PC-3 (cell line): Measurements from ENCODE around the gene KMT5C. TPM values are rescaled to one million over a fixed set of nuclear protein-coding genes. Genes with fewer than 3 reads are reported as not detected.

Source experiments
- ATAC-seq: fragments of 200-7000 bp; cut with Tn5 transposase; 2 replicates; pipeline ENCODE4 v1.9.1; 2020; ENCODE audit warnings: mild to moderate bottlenecking, moderate library complexity
- BruUV-seq: library from RNA; stranded (reverse); fragments of 400-500 nt; replicated peaks from 2 replicates; lab custom pipeline; 2021; lab: Mats Ljungman, UMichigan
- CTCF ChIA-PET: fragments of 300-600 bp; sonication (Branson Sonifier 250); formaldehyde crosslinking; loops from one replicate; lab custom pipeline; 2022; ENCODE audit warnings: antibody characterized with exemption; lab: Charles Lee
- POLR2A ChIA-PET: fragments of 300-600 bp; sonication (Branson Sonifier 250); formaldehyde crosslinking; loops from one replicate; lab custom pipeline; 2022; ENCODE audit warnings: antibody characterized with exemption; ENCODE audit not compliant: unreplicated experiment; lab: Charles Lee
- DNase-seq: peaks from one replicate; pipeline ENCODE4 v3.0.0-alpha.2; 2015
- H2AFZ ChIP-seq: fragments of 300-600 bp; sonication (generic); 2 replicates; pipeline ENCODE4 v1.6.0; 2016; ENCODE audit warnings: antibody characterized with exemption, low read length
- H3F3A ChIP-seq: fragments of 300-600 bp; sonication (generic); one replicate; pipeline ENCODE4 v1.6.0; 2017; ENCODE audit warnings: antibody characterized with exemption, low read length, control low read depth, mild to moderate bottlenecking; ENCODE audit not compliant: unreplicated experiment
- H3K27ac ChIP-seq: fragments of 300-600 bp; sonication (generic); 2 replicates; pipeline ENCODE4 v1.5.1; 2016; ENCODE audit warnings: mild to moderate bottlenecking, low read length
- H3K27me3 ChIP-seq: fragments of 300-600 bp; sonication (generic); 2 replicates; pipeline ENCODE4 v1.6.1; 2016; ENCODE audit warnings: low read length, mixed read lengths
- H3K36me3 ChIP-seq: fragments of 300-600 bp; sonication (generic); 2 replicates; pipeline ENCODE4 v1.6.1; 2016; ENCODE audit warnings: low read depth, mixed run types, low read length, mixed read lengths
- H3K4me1 ChIP-seq: fragments of 300-600 bp; sonication (generic); 2 replicates; pipeline ENCODE4 v1.5.1; 2016; ENCODE audit warnings: low read length; ENCODE audit not compliant: insufficient read depth
- H3K4me2 ChIP-seq: fragments of 300-600 bp; sonication (generic); 2 replicates; pipeline ENCODE4 v1.6.0; 2016; ENCODE audit warnings: low read length
- H3K4me3 ChIP-seq: fragments of 300-600 bp; sonication (generic); 2 replicates; pipeline ENCODE4 v1.5.1; 2016; ENCODE audit warnings: mild to moderate bottlenecking, low read length, mixed read lengths
- H3K79me2 ChIP-seq: fragments of 300-600 bp; sonication (generic); 2 replicates; pipeline ENCODE4 v1.6.1; 2017; ENCODE audit warnings: low read length, mixed read lengths
- H3K9ac ChIP-seq: fragments of 300-600 bp; sonication (generic); 2 replicates; pipeline ENCODE4 v1.6.0; 2016; ENCODE audit warnings: mild to moderate bottlenecking, low read length
- H3K9me2 ChIP-seq: fragments of 300-600 bp; sonication (generic); replicated peaks from 2 replicates; pipeline ENCODE4 v1.6.1; 2016; ENCODE audit warnings: mixed run types, low read length, mixed read lengths
- H3K9me3 ChIP-seq: fragments of 300-600 bp; sonication (generic); 2 replicates; pipeline ENCODE4 v1.6.1; 2016; ENCODE audit warnings: low read length, mixed read lengths
- H4K20me1 ChIP-seq: fragments of 300-600 bp; sonication (generic); 2 replicates; pipeline ENCODE4 v1.6.1; 2016; ENCODE audit warnings: low read length, mixed read lengths
- CTCF ChIP-seq: fragments of 300-600 bp; sonication (generic); conservative IDR thresholded peaks from 2 replicates; pipeline ENCODE4 v1.5.1; 2017; ENCODE audit warnings: antibody characterized with exemption, low read depth, mild to moderate bottlenecking, low read length
- EZH2 ChIP-seq: fragments of 300-600 bp; sonication (generic); IDR thresholded peaks from one replicate; pipeline ENCODE4 v1.6.1; 2017; ENCODE audit warnings: antibody characterized with exemption, mild to moderate bottlenecking, low read length; ENCODE audit not compliant: unreplicated experiment
- EZH2phosphoT487 ChIP-seq: fragments of 300-600 bp; sonication (generic); IDR thresholded peaks from 2 replicates; pipeline ENCODE4 v1.6.1; 2018; ENCODE audit warnings: mild to moderate bottlenecking, antibody characterized with exemption, low read length, borderline replicate concordance
- intact Hi-C: fragments of 100-400 bp; cut with micrococcal nuclease; formaldehyde crosslinking; loops from 2 replicates; pipeline ENCODE4 v1.9.0; 2023
- total RNA-seq: library from RNA; depleted of rRNA; stranded (reverse); fragments of >200 nt; gene quantifications from 2 replicates; pipeline ENCODE4 v1.2.3, GENCODE V29; 2014

The KMT5C gene
- total RNA-seq, 1 experiment from 2014 or later: 21.9 TPM

- Histone ChIP-seq H3K9ac (peak overlapping the region; percentile 88), H4K20me1 (no peaks in the 10 kb centered on the region), H3K79me2 (peaks cover 11% of the 10 kb centered on the region), H3K27me3 (no peaks in the 10 kb centered on the region), H3K36me3 (no peaks in the 10 kb centered on the region), H3K9me2 (no peaks in the 10 kb centered on the region), H3K9me3 (no peaks in the 10 kb centered on the region), H3K27ac (peak overlapping the region; percentile 38), H3F3A (no peaks in the 10 kb centered on the region), H3K4me1 (peaks cover 19% of the 10 kb centered on the region), H3K4me2 (peak overlapping the region; percentile 97), H3K4me3 (peak overlapping the region; percentile 80), H2AFZ (no peak overlapping the region; the same call in 1 of the 2 replicates)
- POLR2A ChIA-PET: interaction anchor here (0.5 to 1.8 kb wide), 10 partner anchors 10 to 1073 kb away, joined by 3 to 8 read pairs (median 4); partner anchors contain the start of genes PPP6R1, TMEM238 and UBE2S
- ATAC-seq (no peak), DNase-seq (no peak)
- no TSS peak for BruUV-seq
- TF ChIP-seq EZH2: no peak
- no peak for TF ChIP-seq EZH2phosphoT487
- intact Hi-C loops: loop anchor here (1.0 to 5.0 kb wide), 4 partner anchors 15 to 128 kb away; partner anchors contain the start of genes COX6B2, RPL28 and TMEM238
- CTCF ChIA-PET: interaction anchor here (0.6 to 1.2 kb wide), 6 partner anchors 8 to 44 kb away, joined by 3 to 9 read pairs (median 5); partner anchors contain the start of gene TMEM238
These were observed 460 bp downstream of the KMT5C start for GRCh38 chr19:55339889-55340783.

GRCh38 chr19:55340784-55341147 lies 1.1 kb downstream of the KMT5C start:
- no TSS peak for BruUV-seq

More at GRCh38 chr19:55340784-55341147, 1.1 kb downstream of the KMT5C start:
- ChIA-PET CTCF (no interaction called here), POLR2A (no interaction called here)
- Histone ChIP-seq H3K36me3 (no peaks in the 10 kb centered on the region), H3K9me3 (no peaks in the 10 kb centered on the region), H3F3A (no peaks in the 10 kb centered on the region), H3K9ac (peak overlapping the region; percentile 88), H4K20me1 (no peaks in the 10 kb centered on the region), H3K27ac (peak overlapping the region; percentile 38), H3K27me3 (no peaks in the 10 kb centered on the region), H3K4me3 (peak overlapping the region; percentile 80), H3K9me2 (no peaks in the 10 kb centered on the region), H3K4me1 (peaks cover 26% of the 10 kb centered on the region), H3K79me2 (peaks cover 11% of the 10 kb centered on the region), H2AFZ (no peak overlapping the region; the same call in 1 of the 2 replicates), H3K4me2 (peak overlapping the region; percentile 97)
- ATAC-seq (no peak), DNase-seq (no peak)
- intact Hi-C loops: no loop called here
- TF ChIP-seq EZH2phosphoT487: no peak
- TF ChIP-seq EZH2: no peak
- TF ChIP-seq CTCF: peak; percentile 44
